ENCODE results near the gene IMPA2.

The IMPA2 gene

DNA sequence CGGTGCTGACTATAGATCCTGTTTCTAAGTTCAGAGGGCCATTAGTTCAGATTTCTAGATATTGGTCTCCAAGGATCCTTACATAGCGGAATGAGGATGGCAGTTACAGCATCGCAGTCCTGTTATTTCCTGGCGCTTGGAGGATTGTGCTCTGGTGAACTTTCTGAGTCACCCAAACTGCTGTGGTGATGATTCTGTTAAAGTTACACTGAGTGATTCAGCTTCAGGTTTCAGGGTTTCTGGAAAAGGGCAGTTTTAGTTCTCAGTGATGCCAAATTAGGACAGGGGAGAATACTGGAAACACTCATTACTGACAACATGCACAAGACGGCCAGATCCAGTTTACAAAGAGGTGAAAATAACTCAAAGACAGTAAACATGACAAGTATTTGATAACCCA, 60.3 kb downstream of the IMPA2 start:
- Histone ChIP-seq H4K20me1 (ENCODE audit: insufficient read depth, low read length, poor library complexity, severe bottlenecking) (no peaks in the 10 kb centered on the region), H3F3A (ENCODE audit: low read depth) (no peaks in the 10 kb centered on the region), H3K4me2 (ENCODE audit: low read depth, low read length, poor library complexity, severe bottlenecking) (no peak overlapping the region), H3K27me3 (ENCODE audit: insufficient read depth, low read length, poor library complexity, severe bottlenecking) (no peaks in the 10 kb centered on the region), H3K36me3 (ENCODE audit: insufficient read depth, low read length) (no peaks in the 10 kb centered on the region), H3K4me3 (ENCODE audit: low read length, poor library complexity, severe bottlenecking) (no peak overlapping the region), H3K9ac (ENCODE audit: low read depth, low read length, poor library complexity, severe bottlenecking) (no peak overlapping the region), H3K79me2 (ENCODE audit: insufficient read depth, low read length) (no peaks in the 10 kb centered on the region), H3K4me1 (ENCODE audit: insufficient read depth, low read length, poor library complexity, severe bottlenecking) (no peaks in the 10 kb centered on the region), H3K9me3 (ENCODE audit: insufficient read depth, low read depth, low read length) (no peaks in the 10 kb centered on the region), H3K9me2 (replicated peaks; ENCODE audit: low read depth, low read length) (no peaks in the 10 kb centered on the region), H2AFZ (ENCODE audit: low read length) (no peak overlapping the region)
- TF ChIP-seq CTCF (conservative IDR thresholded peaks at IDR 0.05; ENCODE audit: low read length) (no peak), EZH2phosphoT487 (IDR thresholded peaks at IDR 0.05; ENCODE audit: borderline replicate concordance) (no peak)

- H3K4me1 ChIP-seq (ENCODE audit: insufficient read depth, low read length, poor library complexity, severe bottlenecking) = no peaks in the 10 kb centered on the region
- no peaks in the 10 kb centered on the region for H3K9me3 ChIP-seq (ENCODE audit: insufficient read depth, low read depth, low read length)
- H3K4me3 ChIP-seq (ENCODE audit: low read length, poor library complexity, severe bottlenecking) = no peak overlapping the region
- no peak overlapping the region for H3K4me2 ChIP-seq (ENCODE audit: low read depth, low read length, poor library complexity, severe bottlenecking)
- no peak for TF ChIP-seq CTCF (conservative IDR thresholded peaks at IDR 0.05; ENCODE audit: low read length)
- TF ChIP-seq EZH2phosphoT487 (IDR thresholded peaks at IDR 0.05; ENCODE audit: borderline replicate concordance) = no peak
- H3K9ac ChIP-seq (ENCODE audit: low read depth, low read length, poor library complexity, severe bottlenecking) = no peak overlapping the region
- H2AFZ ChIP-seq (ENCODE audit: low read length) = no peak overlapping the region
- no peaks in the 10 kb centered on the region for H3K79me2 ChIP-seq (ENCODE audit: insufficient read depth, low read length)
- H3K27me3 ChIP-seq (ENCODE audit: insufficient read depth, low read length, poor library complexity, severe bottlenecking) = no peaks in the 10 kb centered on the region
- H3K36me3 ChIP-seq (ENCODE audit: insufficient read depth, low read length) = no peaks in the 10 kb centered on the region
- no peaks in the 10 kb centered on the region for H3K9me2 ChIP-seq (replicated peaks; ENCODE audit: low read depth, low read length)
- H3F3A ChIP-seq (ENCODE audit: low read depth) = no peaks in the 10 kb centered on the region
- H4K20me1 ChIP-seq (ENCODE audit: insufficient read depth, low read length, poor library complexity, severe bottlenecking) = no peaks in the 10 kb centered on the region
Observed at GRCh38 chr18:12043811-12044210, 62.5 kb downstream of the IMPA2 start.

- no peak overlapping the region for H3K4me3 ChIP-seq (ENCODE audit: low read length, poor library complexity, severe bottlenecking)
- no peak overlapping the region for H3K9ac ChIP-seq (ENCODE audit: low read depth, low read length, poor library complexity, severe bottlenecking)
- H2AFZ ChIP-seq (ENCODE audit: low read length) = no peak overlapping the region
- H3K27me3 ChIP-seq (ENCODE audit: insufficient read depth, low read length, poor library complexity, severe bottlenecking) = no peaks in the 10 kb centered on the region
- H3K36me3 ChIP-seq (ENCODE audit: insufficient read depth, low read length) = no peaks in the 10 kb centered on the region
- H3K4me2 ChIP-seq (ENCODE audit: low read depth, low read length, poor library complexity, severe bottlenecking) = no peak overlapping the region
- H3K79me2 ChIP-seq (ENCODE audit: insufficient read depth, low read length) = no peaks in the 10 kb centered on the region
- H4K20me1 ChIP-seq (ENCODE audit: insufficient read depth, low read length, poor library complexity, severe bottlenecking) = no peaks in the 10 kb centered on the region
- H3F3A ChIP-seq (ENCODE audit: low read depth) = no peaks in the 10 kb centered on the region
- no peaks in the 10 kb centered on the region for H3K9me2 ChIP-seq (replicated peaks; ENCODE audit: low read depth, low read length)
- no peaks in the 10 kb centered on the region for H3K9me3 ChIP-seq (ENCODE audit: insufficient read depth, low read depth, low read length)
- no peaks in the 10 kb centered on the region for H3K4me1 ChIP-seq (ENCODE audit: insufficient read depth, low read length, poor library complexity, severe bottlenecking)
- TF ChIP-seq EZH2phosphoT487 (IDR thresholded peaks at IDR 0.05; ENCODE audit: borderline replicate concordance) = no peak
- TF ChIP-seq CTCF (conservative IDR thresholded peaks at IDR 0.05; ENCODE audit: low read length) = no peak
Observed at GRCh38 chr18:12044591-12044990, 63.3 kb downstream of the IMPA2 start.
